PC-9 (cell line): ENCODE results near the gene PITPNM3. TPM values are rescaled to one million over a fixed set of nuclear protein-coding genes. Genes with fewer than 3 reads are reported as not detected.

ENCODE experiments used
- BruUV-seq: library from RNA; stranded (reverse); fragments of 400-500 nt; replicated peaks from 2 replicates; lab custom pipeline; 2021; lab: Mats Ljungman, UMichigan
- CTCF ChIA-PET: fragments of 300-600 bp; sonication (Branson Sonifier 250); formaldehyde crosslinking; loops from one replicate; lab custom pipeline; 2022; ENCODE audit warnings: antibody characterized with exemption; lab: Charles Lee
- POLR2A ChIA-PET: fragments of 300-600 bp; sonication (Branson Sonifier 250); formaldehyde crosslinking; loops from one replicate; lab custom pipeline; 2022; ENCODE audit warnings: antibody characterized with exemption; ENCODE audit not compliant: unreplicated experiment; lab: Charles Lee
- DNase-seq, 2 experiments: peaks; one replicate each; pipeline versions ENCODE4 v3.0.0 to v3.0.0-alpha.2; 2015 to 2022; ENCODE audit warnings: mixed read lengths in 1 of 2
- H2AFZ ChIP-seq: fragments of 200-600 bp; sonication (generic); 2 replicates; pipeline ENCODE4 v1.8.1; 2017; ENCODE audit warnings: antibody characterized with exemption
- H3F3A ChIP-seq: fragments of 200-600 bp; sonication (generic); 2 replicates; pipeline ENCODE4 v1.8.1; 2017; ENCODE audit warnings: antibody characterized with exemption, mild to moderate bottlenecking, low read depth; ENCODE audit not compliant: insufficient read depth
- H3K27ac ChIP-seq: fragments of 200-600 bp; sonication (generic); 2 replicates; pipeline ENCODE4 v1.6.1; 2016; ENCODE audit warnings: mixed run types
- H3K27me3 ChIP-seq: fragments of 200-600 bp; sonication (generic); 2 replicates; pipeline ENCODE4 v1.6.1; 2016; ENCODE audit warnings: low read depth, mixed run types; ENCODE audit not compliant: insufficient read depth
- H3K36me3 ChIP-seq: fragments of 200-600 bp; sonication (generic); 2 replicates; pipeline ENCODE4 v1.6.1; 2016; ENCODE audit warnings: low read depth, mixed run types
- H3K4me1 ChIP-seq: fragments of 200-600 bp; sonication (generic); replicated peaks from 2 replicates; pipeline ENCODE4 v1.6.1; 2016; ENCODE audit warnings: mixed run types; ENCODE audit not compliant: insufficient read depth
- H3K4me2 ChIP-seq: fragments of 200-600 bp; sonication (generic); 2 replicates; pipeline ENCODE4 v1.6.1; 2017; ENCODE audit warnings: mixed run types
- H3K4me3 ChIP-seq: fragments of 200-600 bp; sonication (generic); 2 replicates; pipeline ENCODE4 v1.6.1; 2016; ENCODE audit warnings: mixed run types
- H3K79me2 ChIP-seq: fragments of 200-600 bp; sonication (generic); 2 replicates; pipeline ENCODE4 v1.6.1; 2017; ENCODE audit warnings: low read depth, mixed run types
- H3K9me2 ChIP-seq: fragments of 200-600 bp; sonication (generic); 2 replicates; pipeline ENCODE4 v1.8.1; 2017; ENCODE audit warnings: mild to moderate bottlenecking; ENCODE audit not compliant: insufficient read depth
- H3K9me3 ChIP-seq: fragments of 200-600 bp; sonication (generic); 2 replicates; pipeline ENCODE4 v1.8.1; 2016; ENCODE audit warnings: low read depth; ENCODE audit not compliant: insufficient read depth
- H4K20me1 ChIP-seq: fragments of 200-600 bp; sonication (generic); 2 replicates; pipeline ENCODE4 v1.8.1; 2017; ENCODE audit not compliant: insufficient read depth
- EZH2 ChIP-seq: fragments of 200-600 bp; sonication (generic); IDR thresholded peaks from 2 replicates; pipeline ENCODE4 v1.8.0; 2017; ENCODE audit warnings: antibody characterized with exemption, low read depth
- intact Hi-C: fragments of 100-400 bp; cut with micrococcal nuclease; formaldehyde crosslinking; loops from one replicate; pipeline ENCODE4 v1.10.0; 2022; ENCODE audit not compliant: unreplicated experiment
- total RNA-seq: library from RNA; stranded (reverse); gene quantifications from 2 replicates; pipeline ENCODE4 v1.2.3, GENCODE V29; 2021
- TF ChIP-seq, protein P1 (sequence below): fragments of 200-600 bp; sonication (generic); conservative IDR thresholded peaks from 2 replicates; pipeline ENCODE4 v1.6.1; 2017; ENCODE audit warnings: mixed run types, antibody characterized with exemption, mild to moderate bottlenecking, moderate library complexity

PITPNM3 gene
- total RNA-seq, 1 experiment from 2014 or later = 16.9 TPM

DNA sequence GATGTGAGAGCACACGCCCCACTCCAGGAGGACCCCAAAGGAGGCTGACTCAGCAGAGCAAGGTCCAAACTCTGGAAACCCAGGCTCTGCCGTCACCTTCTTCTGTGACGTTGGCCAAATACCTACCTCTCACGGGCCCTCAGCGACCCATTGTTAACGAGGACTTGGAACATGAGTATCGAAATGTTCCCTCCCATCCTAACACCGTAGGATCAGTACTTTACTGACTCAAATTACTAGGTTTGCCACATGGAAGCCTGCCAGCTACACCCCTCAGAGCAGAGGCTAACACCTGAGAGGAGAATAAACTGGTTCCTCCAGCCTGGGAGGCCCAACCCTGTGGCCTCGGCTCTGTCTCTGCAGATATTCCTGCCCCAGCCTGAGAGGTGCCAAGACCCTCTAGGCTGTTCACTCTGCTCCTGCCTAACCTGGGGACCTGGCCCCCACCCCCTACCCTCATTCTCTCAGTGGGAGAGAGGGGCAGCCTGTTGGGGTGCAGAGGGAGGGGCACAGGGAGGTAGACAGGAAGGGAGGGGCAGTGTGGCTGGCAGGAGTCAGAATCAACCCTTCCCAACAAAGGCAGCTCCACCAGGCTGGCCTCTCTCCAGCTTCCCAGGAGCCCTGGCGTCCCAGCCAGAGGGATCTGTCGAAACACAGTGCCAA is 4.4 kb downstream of the PITPNM3 start:
- intact Hi-C loops = loop anchor here (1.0 kb wide), 5 partner anchors 29 to 95 kb away; no protein-coding TSS in a partner anchor
- no peaks in the 10 kb centered on the region for H3K9me3 ChIP-seq
- peak overlapping the region; percentile 78 for H2AFZ ChIP-seq

DNA sequence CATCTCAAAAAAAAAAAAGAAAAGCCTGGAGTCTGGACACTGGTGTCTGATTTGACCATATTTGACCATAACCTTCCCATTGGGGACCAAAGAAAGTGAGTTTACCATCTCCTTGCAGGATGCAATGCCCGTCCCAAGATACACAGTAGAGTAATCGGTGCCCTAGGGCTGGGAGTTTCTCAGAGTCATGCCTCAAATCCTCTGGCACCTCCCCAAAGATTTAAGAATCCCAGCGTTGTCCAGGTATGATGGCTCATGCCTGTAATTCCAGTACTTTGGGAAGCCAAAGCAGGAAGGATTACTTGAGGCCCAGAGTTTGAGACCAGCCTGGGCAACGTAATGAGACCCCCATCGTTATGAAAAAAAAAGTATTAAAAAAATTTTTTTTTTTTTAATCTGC is 5.0 kb downstream of the PITPNM3 start:
- Histone ChIP-seq H3K9me3 (no peaks in the 10 kb centered on the region), H3F3A (peaks cover 43% of the 10 kb centered on the region), H3K4me2 (peak overlapping the region; percentile 89), H3K27me3 (no peaks in the 10 kb centered on the region), H3K36me3 (no peaks in the 10 kb centered on the region), H3K4me1 (peaks cover 49% of the 10 kb centered on the region), H4K20me1 (no peaks in the 10 kb centered on the region), H3K27ac (peak overlapping the region; percentile 90), H2AFZ (no peak overlapping the region), H3K4me3 (no peak overlapping the region), H3K79me2 (no peaks in the 10 kb centered on the region), H3K9me2 (no peaks in the 10 kb centered on the region)
- DNase-seq = peak; percentile 47 to 53
- POLR2A ChIA-PET = interaction anchor here (0.6 to 1.0 kb wide), 3 partner anchors 44 to 79 kb away, joined by 4 to 7 read pairs (median 6); no protein-coding TSS in a partner anchor
- TSS peak; percentile 60 for BruUV-seq
- intact Hi-C loops = no loop called here
- CTCF ChIA-PET = interaction anchor here (1.7 kb wide), 1 partner anchor 80 kb away, joined by 4 read pairs; no protein-coding TSS in a partner anchor
- no peak for TF ChIP-seq EZH2

More for the DNA sequence above, 4.4 kb downstream of the PITPNM3 start:
- Histone ChIP-seq H3K79me2 (no peaks in the 10 kb centered on the region), H3K27me3 (no peaks in the 10 kb centered on the region), H3F3A (peaks cover 43% of the 10 kb centered on the region), H3K4me1 (peaks cover 52% of the 10 kb centered on the region), H3K4me2 (peak overlapping the region; percentile 89), H3K27ac (peak overlapping the region; percentile 90), H3K36me3 (no peaks in the 10 kb centered on the region), H3K4me3 (peak overlapping the region; percentile 50), H3K9me2 (no peaks in the 10 kb centered on the region), H4K20me1 (no peaks in the 10 kb centered on the region)
- CTCF ChIA-PET = interaction anchor here (1.7 kb wide), 2 partner anchors 79 to 80 kb away, joined by 4 to 5 read pairs; no protein-coding TSS in a partner anchor
- TF ChIP-seq EZH2 = no peak
- TF ChIP-seq, protein P1, sequence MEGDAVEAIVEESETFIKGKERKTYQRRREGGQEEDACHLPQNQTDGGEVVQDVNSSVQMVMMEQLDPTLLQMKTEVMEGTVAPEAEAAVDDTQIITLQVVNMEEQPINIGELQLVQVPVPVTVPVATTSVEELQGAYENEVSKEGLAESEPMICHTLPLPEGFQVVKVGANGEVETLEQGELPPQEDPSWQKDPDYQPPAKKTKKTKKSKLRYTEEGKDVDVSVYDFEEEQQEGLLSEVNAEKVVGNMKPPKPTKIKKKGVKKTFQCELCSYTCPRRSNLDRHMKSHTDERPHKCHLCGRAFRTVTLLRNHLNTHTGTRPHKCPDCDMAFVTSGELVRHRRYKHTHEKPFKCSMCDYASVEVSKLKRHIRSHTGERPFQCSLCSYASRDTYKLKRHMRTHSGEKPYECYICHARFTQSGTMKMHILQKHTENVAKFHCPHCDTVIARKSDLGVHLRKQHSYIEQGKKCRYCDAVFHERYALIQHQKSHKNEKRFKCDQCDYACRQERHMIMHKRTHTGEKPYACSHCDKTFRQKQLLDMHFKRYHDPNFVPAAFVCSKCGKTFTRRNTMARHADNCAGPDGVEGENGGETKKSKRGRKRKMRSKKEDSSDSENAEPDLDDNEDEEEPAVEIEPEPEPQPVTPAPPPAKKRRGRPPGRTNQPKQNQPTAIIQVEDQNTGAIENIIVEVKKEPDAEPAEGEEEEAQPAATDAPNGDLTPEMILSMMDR = no peak
- DNase-seq = peak; percentile 95 to 96
- no TSS peak for BruUV-seq
- POLR2A ChIA-PET = interaction anchor here (0.6 to 1.0 kb wide), 8 partner anchors 12 to 690 kb away, joined by 3 to 14 read pairs (median 5); no protein-coding TSS in a partner anchor

DNA sequence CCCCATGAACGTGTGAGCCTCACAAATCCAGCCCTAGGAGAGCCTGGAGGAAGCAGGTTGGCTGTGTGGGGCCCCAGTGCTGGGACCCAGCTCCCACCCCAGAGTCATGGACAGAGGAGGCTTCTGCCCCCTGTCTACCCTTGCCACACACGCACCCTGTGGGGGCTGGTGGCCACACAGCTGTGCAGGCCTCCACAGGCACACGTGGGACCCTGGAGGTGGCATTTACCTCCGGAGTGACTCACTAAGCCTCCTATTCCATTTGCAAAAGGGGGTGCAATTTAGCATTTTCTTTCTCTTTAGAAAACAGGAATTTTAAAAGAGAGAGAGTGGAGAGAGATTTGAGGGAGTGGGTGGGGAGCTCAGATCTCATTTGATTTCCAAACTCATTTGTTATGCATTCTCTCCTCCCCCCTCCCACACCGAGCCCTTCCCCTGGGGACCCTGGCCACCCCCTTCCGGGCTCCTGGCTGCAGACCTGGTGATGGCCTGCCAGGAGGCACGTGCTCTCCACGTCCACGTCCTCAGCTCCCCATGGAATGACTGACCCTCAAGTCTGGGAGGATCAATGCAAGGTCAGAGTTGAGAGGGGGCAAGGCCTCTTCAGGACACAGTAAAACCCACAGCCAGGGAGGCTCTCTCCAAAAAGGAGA is 6.8 kb downstream of the PITPNM3 start:
- no peaks in the 10 kb centered on the region for H3K9me3 ChIP-seq
- H4K20me1 ChIP-seq = no peaks in the 10 kb centered on the region
- H3K27ac ChIP-seq = no peak overlapping the region
- no peak overlapping the region for H3K4me2 ChIP-seq
- no peaks in the 10 kb centered on the region for H3K79me2 ChIP-seq
- no peak for TF ChIP-seq EZH2
- TF ChIP-seq, protein P1 = no peak
- H3K36me3 ChIP-seq = no peaks in the 10 kb centered on the region
- peaks cover 38% of the 10 kb centered on the region for H3K4me1 ChIP-seq
- BruUV-seq = no TSS peak
- no peak overlapping the region for H2AFZ ChIP-seq
- DNase-seq = no peak
- ChIA-PET CTCF (interaction anchor here (0.6 kb wide), 1 partner anchor 41 kb away, joined by 3 read pairs; no protein-coding TSS in a partner anchor), POLR2A (no interaction called here)
- H3K9me2 ChIP-seq = no peaks in the 10 kb centered on the region
- H3K4me3 ChIP-seq = no peak overlapping the region
- peaks cover 39% of the 10 kb centered on the region for H3F3A ChIP-seq
- intact Hi-C loops = no loop called here
- no peaks in the 10 kb centered on the region for H3K27me3 ChIP-seq
